ENCODE measurements around the gene STX8. TPM values are rescaled to one million over a fixed set of nuclear protein-coding genes. Genes with fewer than 3 reads are reported as not detected.

Gene STX8
- total RNA-seq, 1 experiment from 2014 or later: 50.3 TPM

DNA sequence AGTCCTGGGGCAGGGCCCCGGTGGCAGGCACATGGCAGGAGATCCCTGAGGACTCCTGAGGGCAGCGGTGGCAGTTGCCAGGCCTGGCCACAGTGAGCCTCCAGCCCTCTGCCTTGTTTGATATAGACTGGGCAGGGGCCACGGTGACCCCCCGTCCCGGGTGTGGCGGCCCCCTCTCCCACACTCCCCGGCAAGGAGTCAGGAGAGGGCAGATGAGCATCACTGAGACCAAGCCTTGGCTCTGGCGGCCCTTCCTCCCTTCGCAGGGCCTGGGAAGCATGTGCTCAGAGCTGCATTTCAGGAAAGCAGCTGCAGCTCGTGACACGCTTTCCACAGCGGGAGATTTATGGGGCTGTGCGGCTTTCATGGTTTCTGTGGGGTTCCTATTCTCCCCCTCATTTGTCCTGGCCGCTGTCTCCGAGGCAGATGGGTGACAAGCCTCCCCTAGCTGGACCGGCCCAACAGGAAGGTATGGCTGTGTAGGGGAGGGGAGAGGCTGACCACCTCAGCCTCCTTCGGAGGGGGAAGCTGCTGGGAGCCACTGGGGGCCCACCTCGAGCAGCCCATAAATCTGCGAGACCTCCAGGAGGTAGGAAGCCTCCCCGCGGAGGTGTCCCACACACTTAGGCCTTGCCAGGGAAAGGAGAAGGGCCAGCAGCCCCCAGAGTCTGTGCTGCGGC is 342.9 kb downstream of the STX8 start:
- Histone ChIP-seq H3K4me3 (ENCODE audit: low read depth in 2 of 2, low read length in 2 of 2) (no peak overlapping the region), H3K9me3 (ENCODE audit: control insufficient read depth, insufficient read depth, low read depth, low read length) (no peaks in the 10 kb centered on the region), H3K36me3 (ENCODE audit: control insufficient read depth, insufficient read depth, low read length) (no peaks in the 10 kb centered on the region), H3K4me1 (ENCODE audit: control insufficient read depth, insufficient read depth, low read length) (no peaks in the 10 kb centered on the region), H3K27me3 (ENCODE audit: control insufficient read depth, insufficient read depth, low read length) (no peaks in the 10 kb centered on the region), H3K27ac (ENCODE audit: low read length) (no peak overlapping the region)
- no TSS peak for BruUV-seq (replicated peaks)
- ChIA-PET POLR2A (no interaction called here), CTCF (no interaction called here)
- ATAC-seq (no peak), DNase-seq (ENCODE audit: low read depth, low spot score) (no peak)
- intact Hi-C loops (cut with micrococcal nuclease; ENCODE audit: unreplicated experiment): no loop called here
- in situ Hi-C loops (cut with HindIII; ENCODE audit: low pct_unique_long_range_greater_than_20kb, low sequenced_read_pairs): no loop called here
- no peak for TF ChIP-seq POLR2AphosphoS5 (IDR thresholded peaks at IDR 0.05; ENCODE audit: low read depth, low read length)
- TF ChIP-seq, protein P1, sequence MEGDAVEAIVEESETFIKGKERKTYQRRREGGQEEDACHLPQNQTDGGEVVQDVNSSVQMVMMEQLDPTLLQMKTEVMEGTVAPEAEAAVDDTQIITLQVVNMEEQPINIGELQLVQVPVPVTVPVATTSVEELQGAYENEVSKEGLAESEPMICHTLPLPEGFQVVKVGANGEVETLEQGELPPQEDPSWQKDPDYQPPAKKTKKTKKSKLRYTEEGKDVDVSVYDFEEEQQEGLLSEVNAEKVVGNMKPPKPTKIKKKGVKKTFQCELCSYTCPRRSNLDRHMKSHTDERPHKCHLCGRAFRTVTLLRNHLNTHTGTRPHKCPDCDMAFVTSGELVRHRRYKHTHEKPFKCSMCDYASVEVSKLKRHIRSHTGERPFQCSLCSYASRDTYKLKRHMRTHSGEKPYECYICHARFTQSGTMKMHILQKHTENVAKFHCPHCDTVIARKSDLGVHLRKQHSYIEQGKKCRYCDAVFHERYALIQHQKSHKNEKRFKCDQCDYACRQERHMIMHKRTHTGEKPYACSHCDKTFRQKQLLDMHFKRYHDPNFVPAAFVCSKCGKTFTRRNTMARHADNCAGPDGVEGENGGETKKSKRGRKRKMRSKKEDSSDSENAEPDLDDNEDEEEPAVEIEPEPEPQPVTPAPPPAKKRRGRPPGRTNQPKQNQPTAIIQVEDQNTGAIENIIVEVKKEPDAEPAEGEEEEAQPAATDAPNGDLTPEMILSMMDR (IDR thresholded peaks at IDR 0.05): no peak
- TF ChIP-seq, protein P2, sequence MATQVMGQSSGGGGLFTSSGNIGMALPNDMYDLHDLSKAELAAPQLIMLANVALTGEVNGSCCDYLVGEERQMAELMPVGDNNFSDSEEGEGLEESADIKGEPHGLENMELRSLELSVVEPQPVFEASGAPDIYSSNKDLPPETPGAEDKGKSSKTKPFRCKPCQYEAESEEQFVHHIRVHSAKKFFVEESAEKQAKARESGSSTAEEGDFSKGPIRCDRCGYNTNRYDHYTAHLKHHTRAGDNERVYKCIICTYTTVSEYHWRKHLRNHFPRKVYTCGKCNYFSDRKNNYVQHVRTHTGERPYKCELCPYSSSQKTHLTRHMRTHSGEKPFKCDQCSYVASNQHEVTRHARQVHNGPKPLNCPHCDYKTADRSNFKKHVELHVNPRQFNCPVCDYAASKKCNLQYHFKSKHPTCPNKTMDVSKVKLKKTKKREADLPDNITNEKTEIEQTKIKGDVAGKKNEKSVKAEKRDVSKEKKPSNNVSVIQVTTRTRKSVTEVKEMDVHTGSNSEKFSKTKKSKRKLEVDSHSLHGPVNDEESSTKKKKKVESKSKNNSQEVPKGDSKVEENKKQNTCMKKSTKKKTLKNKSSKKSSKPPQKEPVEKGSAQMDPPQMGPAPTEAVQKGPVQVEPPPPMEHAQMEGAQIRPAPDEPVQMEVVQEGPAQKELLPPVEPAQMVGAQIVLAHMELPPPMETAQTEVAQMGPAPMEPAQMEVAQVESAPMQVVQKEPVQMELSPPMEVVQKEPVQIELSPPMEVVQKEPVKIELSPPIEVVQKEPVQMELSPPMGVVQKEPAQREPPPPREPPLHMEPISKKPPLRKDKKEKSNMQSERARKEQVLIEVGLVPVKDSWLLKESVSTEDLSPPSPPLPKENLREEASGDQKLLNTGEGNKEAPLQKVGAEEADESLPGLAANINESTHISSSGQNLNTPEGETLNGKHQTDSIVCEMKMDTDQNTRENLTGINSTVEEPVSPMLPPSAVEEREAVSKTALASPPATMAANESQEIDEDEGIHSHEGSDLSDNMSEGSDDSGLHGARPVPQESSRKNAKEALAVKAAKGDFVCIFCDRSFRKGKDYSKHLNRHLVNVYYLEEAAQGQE (IDR thresholded peaks at IDR 0.05; ENCODE audit: insufficient read depth in 1 of 2, low read depth in 2 of 2, low read length in 1 of 2): no peak
- no peak for TF ChIP-seq SIN3A (IDR thresholded peaks at IDR 0.05; ENCODE audit: borderline replicate concordance, insufficient read depth, low read depth, low read length)
- TF ChIP-seq TCF7L2 (IDR thresholded peaks at IDR 0.05; ENCODE audit: low read depth, low read length): no peak

DNA sequence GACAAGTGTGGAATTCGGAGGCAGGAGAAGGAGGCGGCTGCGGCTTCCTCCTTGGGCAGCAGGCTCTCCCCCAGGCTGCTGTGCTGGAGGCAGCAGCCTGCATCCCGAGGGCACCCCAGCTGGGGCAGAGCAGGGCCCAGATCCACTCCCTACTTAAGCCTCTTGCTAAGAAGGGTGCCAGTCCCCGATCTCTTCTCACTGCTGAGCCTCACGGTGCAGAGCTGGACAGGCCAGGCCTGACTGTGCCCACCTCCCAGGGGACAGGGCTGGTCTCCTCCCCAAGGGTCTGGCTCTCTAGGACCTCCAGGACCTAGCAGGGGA is 343.5 kb downstream of the STX8 start:
- Histone ChIP-seq H3K4me1 (ENCODE audit: control insufficient read depth, insufficient read depth, low read length) (no peaks in the 10 kb centered on the region), H3K36me3 (ENCODE audit: control insufficient read depth, insufficient read depth, low read length) (no peaks in the 10 kb centered on the region), H3K27ac (ENCODE audit: low read length) (no peak overlapping the region), H3K27me3 (ENCODE audit: control insufficient read depth, insufficient read depth, low read length) (no peaks in the 10 kb centered on the region), H3K4me3 (ENCODE audit: low read depth in 2 of 2, low read length in 2 of 2) (no peak overlapping the region), H3K9me3 (ENCODE audit: control insufficient read depth, insufficient read depth, low read depth, low read length) (no peaks in the 10 kb centered on the region)
- DNase-seq (ENCODE audit: low read depth, low spot score): no peak
- in situ Hi-C loops (cut with HindIII; ENCODE audit: low pct_unique_long_range_greater_than_20kb, low sequenced_read_pairs) (no loop called here), intact Hi-C loops (cut with micrococcal nuclease; ENCODE audit: unreplicated experiment) (no loop called here)
- CTCF ChIA-PET: no interaction called here
- BruUV-seq (replicated peaks): no TSS peak
- POLR2A ChIA-PET: no interaction called here
- TF ChIP-seq TCF7L2 (IDR thresholded peaks at IDR 0.05; ENCODE audit: low read depth, low read length): no peak
- TF ChIP-seq, protein P1 (IDR thresholded peaks at IDR 0.05): no peak
- TF ChIP-seq, protein P2 (IDR thresholded peaks at IDR 0.05; ENCODE audit: insufficient read depth in 1 of 2, low read depth in 2 of 2, low read length in 1 of 2): no peak
- no peak for TF ChIP-seq SIN3A (IDR thresholded peaks at IDR 0.05; ENCODE audit: borderline replicate concordance, insufficient read depth, low read depth, low read length)
- TF ChIP-seq POLR2AphosphoS5 (IDR thresholded peaks at IDR 0.05; ENCODE audit: low read depth, low read length): no peak
- ATAC-seq: no peak
